OCI-LY1 (cell line): Measurements from ENCODE around the gene DCAF4.

Experiments
- EZH2 ChIP-seq: fragments of 200-600 bp; sonication (generic), shearing (Covaris generic); IDR thresholded peaks from 2 replicates; pipeline ENCODE4 v1.8.0; 2017; ENCODE audit warnings: borderline replicate concordance, mixed run types, mild to moderate bottlenecking, antibody characterized with exemption, low read length, moderate library complexity, mixed read lengths
- TF ChIP-seq, protein P1 (sequence below): fragments of 200-600 bp; sonication (generic), shearing (Covaris generic); IDR thresholded peaks from 2 replicates; pipeline ENCODE4 v1.5.1; 2017; ENCODE audit warnings: mild to moderate bottlenecking, antibody characterized with exemption, low read length, moderate library complexity, mixed read lengths

DNA sequence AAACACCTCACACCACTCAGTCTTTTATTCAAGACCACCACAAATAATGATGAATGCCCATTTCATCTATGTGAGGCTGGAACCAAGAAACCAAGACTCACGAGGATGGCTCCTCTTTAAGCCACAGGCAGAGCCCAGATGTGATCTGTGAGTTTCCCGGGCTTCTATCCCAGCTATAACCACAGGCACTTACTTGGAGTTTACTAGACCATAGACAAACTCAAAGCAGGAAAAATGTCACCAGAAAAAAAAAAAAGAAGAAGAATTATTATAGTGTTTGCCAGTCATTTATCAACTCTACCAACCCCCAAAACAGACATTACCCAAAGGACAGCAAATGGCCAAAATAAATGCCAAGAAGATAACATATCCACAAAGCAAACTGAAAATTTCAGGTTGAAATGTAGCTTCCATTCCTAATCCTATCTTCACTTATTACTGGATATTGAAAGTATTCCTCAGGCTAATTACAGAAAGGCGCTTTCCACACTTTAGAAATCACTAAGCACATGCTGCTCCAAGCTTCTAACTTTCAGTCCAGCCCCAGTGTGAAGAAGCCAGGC, 56.0 kb downstream of the DCAF4 start:
- TF ChIP-seq, protein P1, sequence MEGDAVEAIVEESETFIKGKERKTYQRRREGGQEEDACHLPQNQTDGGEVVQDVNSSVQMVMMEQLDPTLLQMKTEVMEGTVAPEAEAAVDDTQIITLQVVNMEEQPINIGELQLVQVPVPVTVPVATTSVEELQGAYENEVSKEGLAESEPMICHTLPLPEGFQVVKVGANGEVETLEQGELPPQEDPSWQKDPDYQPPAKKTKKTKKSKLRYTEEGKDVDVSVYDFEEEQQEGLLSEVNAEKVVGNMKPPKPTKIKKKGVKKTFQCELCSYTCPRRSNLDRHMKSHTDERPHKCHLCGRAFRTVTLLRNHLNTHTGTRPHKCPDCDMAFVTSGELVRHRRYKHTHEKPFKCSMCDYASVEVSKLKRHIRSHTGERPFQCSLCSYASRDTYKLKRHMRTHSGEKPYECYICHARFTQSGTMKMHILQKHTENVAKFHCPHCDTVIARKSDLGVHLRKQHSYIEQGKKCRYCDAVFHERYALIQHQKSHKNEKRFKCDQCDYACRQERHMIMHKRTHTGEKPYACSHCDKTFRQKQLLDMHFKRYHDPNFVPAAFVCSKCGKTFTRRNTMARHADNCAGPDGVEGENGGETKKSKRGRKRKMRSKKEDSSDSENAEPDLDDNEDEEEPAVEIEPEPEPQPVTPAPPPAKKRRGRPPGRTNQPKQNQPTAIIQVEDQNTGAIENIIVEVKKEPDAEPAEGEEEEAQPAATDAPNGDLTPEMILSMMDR: no peak
- no peak for TF ChIP-seq EZH2
